DOHH2 (cell line): Measurements from ENCODE around the gene COL4A2.

Source experiments
- CTCF ChIP-seq: fragments of 200-600 bp; sonication (generic); IDR thresholded peaks from one replicate; pipeline ENCODE4 v1.5.1; 2014; ENCODE audit warnings: antibody characterized with exemption, mild to moderate bottlenecking, low read depth, low read length; ENCODE audit not compliant: poor library complexity, severe bottlenecking
- EZH2phosphoT487 ChIP-seq: fragments of 200-600 bp; sonication (generic); IDR thresholded peaks from 2 replicates; pipeline ENCODE4 v1.6.1; 2017; ENCODE audit warnings: borderline replicate concordance, mild to moderate bottlenecking, antibody characterized with exemption, low read length, moderate library complexity, mixed read lengths

GRCh38 chr13:110330491-110331011 is 23.5 kb downstream of the COL4A2 start:
- TF ChIP-seq CTCF (no peak), EZH2phosphoT487 (no peak)
